Keratinocyte (primary cell): ENCODE results near the gene IER5. TPM values are rescaled to one million over a fixed set of nuclear protein-coding genes. Genes with fewer than 3 reads are reported as not detected.
A peak's percentile ranks its signal among the peaks of the same experiment; 100 is the strongest.

Source experiments
- DNase-seq: peaks from one replicate; pipeline ENCODE4 v3.0.0-alpha.2; 2011; ENCODE audit warnings: low read depth, missing footprints, low spot score
- FAIRE-seq: peaks from 2 replicates; lab custom pipeline; 2011; peaks lifted over from hg19 to GRCh38; lab: Jason Lieb, UNC
- H2AFZ ChIP-seq: 2 replicates; pipeline ENCODE4 v1.6.0; 2012; ENCODE audit warnings: low read length, control low read depth, inconsistent platforms; ENCODE audit not compliant: control insufficient read depth
- H3K27ac ChIP-seq: 2 replicates; pipeline ENCODE4 v1.5.1; 2011; ENCODE audit warnings: low read length; ENCODE audit not compliant: control insufficient read depth, insufficient read depth
- H3K27me3 ChIP-seq: 3 replicates; pipeline ENCODE4 v1.6.0; 2011; ENCODE audit warnings: low read length; ENCODE audit not compliant: control insufficient read depth, insufficient read depth; ENCODE audit errors: extremely low read depth
- H3K36me3 ChIP-seq, 2 experiments: 2 replicates in 1 of 2; 3 replicates in 1 of 2; pipeline ENCODE4 v1.5.1; 2011; ENCODE audit warnings: low read length in 2 of 2, mild to moderate bottlenecking in 1 of 2; ENCODE audit not compliant: control insufficient read depth in 2 of 2, insufficient read depth in 2 of 2; ENCODE audit errors: extremely low read depth in 1 of 2
- H3K4me1 ChIP-seq: 3 replicates; pipeline ENCODE4 v1.5.1; 2011; ENCODE audit warnings: low read length; ENCODE audit not compliant: control insufficient read depth, insufficient read depth; ENCODE audit errors: extremely low read depth
- H3K4me2 ChIP-seq: 3 replicates; pipeline ENCODE4 v1.6.0; 2011; ENCODE audit warnings: low read depth, low read length; ENCODE audit not compliant: control insufficient read depth, insufficient read depth; ENCODE audit errors: extremely low read depth
- H3K4me3 ChIP-seq, 3 experiments: fragments of 200-600 bp in 1 of 3; sonication (generic) in 1 of 3; 2 replicates in 2 of 3; 3 replicates in 1 of 3; pipeline ENCODE4 v1.5.1; 2011 to 2016; ENCODE audit warnings: low read length in 3 of 3, mild to moderate bottlenecking in 3 of 3, control low read depth in 2 of 3, inconsistent platforms in 1 of 3, low read depth in 1 of 3, mixed read lengths in 1 of 3, mixed run types in 1 of 3, moderate library complexity in 1 of 3; ENCODE audit not compliant: control insufficient read depth in 2 of 3, insufficient read depth in 2 of 3; ENCODE audit errors: extremely low read depth in 1 of 3
- H3K79me2 ChIP-seq: 2 replicates; pipeline ENCODE4 v1.6.0; 2012; ENCODE audit warnings: low read length; ENCODE audit not compliant: control insufficient read depth, insufficient read depth
- H3K9ac ChIP-seq: 3 replicates; pipeline ENCODE4 v1.6.0; 2011; ENCODE audit warnings: low read length; ENCODE audit not compliant: control insufficient read depth, insufficient read depth; ENCODE audit errors: extremely low read depth
- H3K9me1 ChIP-seq: 3 replicates; pipeline ENCODE4 v1.6.0; 2011; ENCODE audit warnings: low read length; ENCODE audit not compliant: control insufficient read depth, insufficient read depth; ENCODE audit errors: extremely low read depth
- H3K9me3 ChIP-seq: 2 replicates; pipeline ENCODE4 v1.5.1; 2012; ENCODE audit warnings: low read depth, low read length; ENCODE audit not compliant: control insufficient read depth
- H4K20me1 ChIP-seq: 3 replicates; pipeline ENCODE4 v1.6.0; 2011; ENCODE audit warnings: low read length; ENCODE audit not compliant: control insufficient read depth, insufficient read depth; ENCODE audit errors: extremely low read depth
- EZH2 ChIP-seq: IDR thresholded peaks from one replicate; pipeline ENCODE4 v1.6.1; 2012; ENCODE audit warnings: inconsistent platforms, mild to moderate bottlenecking, low read length, moderate library complexity
- dilution Hi-C: fragments of 300-500 bp; cut with MboI; formaldehyde crosslinking; loops from one replicate; pipeline ENCODE4 v1.7.0; 2020; ENCODE audit warnings: low sequenced_read_pairs; ENCODE audit not compliant: extremely low pct_ligation_motif_present
- polyA plus RNA-seq, 5 experiments: library from polyadenylated mRNA; depleted of rRNA in 3 of 5; stranded (reverse) in 3 of 5; stranded (forward) in 1 of 5; unstranded in 1 of 5; fragments of >200 nt; gene quantifications; 1 replicate in 1 of 5; 2 replicates in 3 of 5; 3 replicates in 1 of 5; pipeline versions ENCODE4 v1.2.1 to v1.2.3, GENCODE V29; 2011 to 2012; ENCODE audit warnings: missing spikeins in 2 of 5, low read depth in 1 of 5, low replicate concordance in 1 of 5
- TF ChIP-seq, protein P1 (sequence below), 3 experiments: IDR thresholded peaks in 1 of 3; conservative IDR thresholded peaks in 1 of 3; optimal IDR thresholded peaks in 1 of 3; 2 replicates in 2 of 3; 3 replicates in 1 of 3; pipeline versions ENCODE3 to v1.5.1; 2011; ENCODE audit warnings: low read length in 3 of 3, mild to moderate bottlenecking in 3 of 3, moderate library complexity in 2 of 3, control low read depth in 1 of 3, inconsistent platforms in 1 of 3; ENCODE audit not compliant: insufficient read depth in 2 of 3; ENCODE audit errors: extremely low read depth in 1 of 3

The IER5 gene
- polyA plus RNA-seq, 1 donor (not counting 4 experiments of a cell fraction or from before 2014, with no cell fraction given), result 22.5 TPM

DNA sequence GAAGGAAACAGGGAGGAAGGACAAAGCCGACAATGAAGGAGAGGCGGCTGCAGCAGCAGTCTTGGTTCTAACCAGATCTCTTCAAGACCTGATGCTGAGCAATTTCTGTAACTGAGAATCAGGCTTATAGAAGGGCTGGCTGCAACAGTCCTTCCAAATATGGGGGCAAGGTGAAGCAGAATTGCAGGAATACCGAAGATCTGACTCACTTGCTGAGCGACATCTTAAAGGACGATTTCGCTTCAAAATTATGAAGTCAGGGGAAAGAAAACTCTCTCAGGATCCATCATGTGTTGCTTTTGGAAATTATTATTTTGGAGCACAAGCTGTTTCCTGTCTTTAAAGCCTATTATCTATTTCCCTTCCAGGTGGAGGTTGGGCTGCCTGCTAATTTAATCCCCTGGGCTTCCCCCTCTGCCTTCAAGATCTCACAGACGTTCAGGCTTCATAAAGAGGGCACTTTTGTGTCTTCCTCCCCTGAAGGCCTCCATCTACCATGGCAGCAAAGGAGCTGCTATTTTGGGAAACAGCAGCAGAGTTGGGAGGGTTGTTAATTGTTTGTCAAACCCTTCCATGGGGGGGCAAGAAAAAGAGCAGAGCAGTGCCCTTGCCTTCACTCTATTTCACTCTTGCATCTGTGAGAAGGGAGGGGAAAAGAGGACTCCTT is 10.8 kb upstream of the IER5 start:
- TF ChIP-seq EZH2, result no peak
- TF ChIP-seq, protein P1, sequence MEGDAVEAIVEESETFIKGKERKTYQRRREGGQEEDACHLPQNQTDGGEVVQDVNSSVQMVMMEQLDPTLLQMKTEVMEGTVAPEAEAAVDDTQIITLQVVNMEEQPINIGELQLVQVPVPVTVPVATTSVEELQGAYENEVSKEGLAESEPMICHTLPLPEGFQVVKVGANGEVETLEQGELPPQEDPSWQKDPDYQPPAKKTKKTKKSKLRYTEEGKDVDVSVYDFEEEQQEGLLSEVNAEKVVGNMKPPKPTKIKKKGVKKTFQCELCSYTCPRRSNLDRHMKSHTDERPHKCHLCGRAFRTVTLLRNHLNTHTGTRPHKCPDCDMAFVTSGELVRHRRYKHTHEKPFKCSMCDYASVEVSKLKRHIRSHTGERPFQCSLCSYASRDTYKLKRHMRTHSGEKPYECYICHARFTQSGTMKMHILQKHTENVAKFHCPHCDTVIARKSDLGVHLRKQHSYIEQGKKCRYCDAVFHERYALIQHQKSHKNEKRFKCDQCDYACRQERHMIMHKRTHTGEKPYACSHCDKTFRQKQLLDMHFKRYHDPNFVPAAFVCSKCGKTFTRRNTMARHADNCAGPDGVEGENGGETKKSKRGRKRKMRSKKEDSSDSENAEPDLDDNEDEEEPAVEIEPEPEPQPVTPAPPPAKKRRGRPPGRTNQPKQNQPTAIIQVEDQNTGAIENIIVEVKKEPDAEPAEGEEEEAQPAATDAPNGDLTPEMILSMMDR (optimal IDR thresholded peaks at IDR 0.05 in 1 of 3, IDR thresholded peaks at IDR 0.05 in 1 of 3, conservative IDR thresholded peaks at IDR 0.05 in 1 of 3; ENCODE audit: extremely low read depth in 1 of 3, insufficient read depth in 2 of 3, low read length in 3 of 3), result no peak
- FAIRE-seq (no peak), DNase-seq (no peak)
- H3K4me1 ChIP-seq, result peaks cover 36% of the 10 kb centered on the region
- no peaks in the 10 kb centered on the region for H4K20me1 ChIP-seq
- H3K9me1 ChIP-seq, result no peaks in the 10 kb centered on the region
- no peaks in the 10 kb centered on the region for H3K36me3 ChIP-seq
- no peaks in the 10 kb centered on the region for H3K27me3 ChIP-seq
- H3K79me2 ChIP-seq, result no peaks in the 10 kb centered on the region
- H3K27ac ChIP-seq, result peak overlapping the region; percentile 50
- dilution Hi-C loops, result no loop called here
- H3K9ac ChIP-seq, result peak overlapping the region; percentile 54
- peak overlapping the region; percentile 58 for H2AFZ ChIP-seq
- peak overlapping the region in 2 of 3 experiments; percentile 26 to 32 for H3K4me3 ChIP-seq
- H3K9me3 ChIP-seq, result no peaks in the 10 kb centered on the region
- H3K4me2 ChIP-seq, result peak overlapping the region; percentile 48

DNA sequence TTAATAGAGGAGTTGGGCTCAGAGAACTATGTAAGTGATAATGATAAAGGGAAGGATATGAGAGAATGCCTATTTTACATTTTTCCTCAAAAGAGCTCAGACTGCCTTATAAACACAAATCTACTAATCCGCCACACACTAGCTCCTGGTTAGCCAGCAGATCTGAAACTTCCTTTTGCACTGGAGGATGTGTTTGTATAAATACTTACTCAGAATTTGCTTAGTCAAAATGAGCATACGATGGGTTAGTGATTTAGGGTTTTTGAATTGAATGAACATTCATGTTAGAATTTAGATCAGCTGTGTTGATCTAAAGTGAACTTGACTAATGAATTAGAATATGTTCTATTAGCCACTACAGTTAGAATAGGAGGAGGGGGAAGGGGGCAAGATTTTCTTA is 9.1 kb upstream of the IER5 start:
- no peak overlapping the region for H3K9ac ChIP-seq
- H3K9me1 ChIP-seq, result no peaks in the 10 kb centered on the region
- no peak overlapping the region for H3K27ac ChIP-seq
- no peak for FAIRE-seq
- TF ChIP-seq EZH2, result no peak
- TF ChIP-seq, protein P1 (optimal IDR thresholded peaks at IDR 0.05 in 1 of 3, IDR thresholded peaks at IDR 0.05 in 1 of 3, conservative IDR thresholded peaks at IDR 0.05 in 1 of 3; ENCODE audit: extremely low read depth in 1 of 3, insufficient read depth in 2 of 3, low read length in 3 of 3), result no peak
- no peak overlapping the region for H3K4me3 ChIP-seq
- H2AFZ ChIP-seq, result no peak overlapping the region
- H3K79me2 ChIP-seq, result no peaks in the 10 kb centered on the region
- dilution Hi-C loops, result no loop called here
- no peaks in the 10 kb centered on the region for H3K27me3 ChIP-seq
- no peak for DNase-seq
- peaks cover 27% of the 10 kb centered on the region for H3K4me1 ChIP-seq
- no peak overlapping the region for H3K4me2 ChIP-seq
- H3K36me3 ChIP-seq, result no peaks in the 10 kb centered on the region
- H3K9me3 ChIP-seq, result no peaks in the 10 kb centered on the region
- no peaks in the 10 kb centered on the region for H4K20me1 ChIP-seq
